ENCODE results near the gene HCFC1R1.

Gene HCFC1R1

DNA sequence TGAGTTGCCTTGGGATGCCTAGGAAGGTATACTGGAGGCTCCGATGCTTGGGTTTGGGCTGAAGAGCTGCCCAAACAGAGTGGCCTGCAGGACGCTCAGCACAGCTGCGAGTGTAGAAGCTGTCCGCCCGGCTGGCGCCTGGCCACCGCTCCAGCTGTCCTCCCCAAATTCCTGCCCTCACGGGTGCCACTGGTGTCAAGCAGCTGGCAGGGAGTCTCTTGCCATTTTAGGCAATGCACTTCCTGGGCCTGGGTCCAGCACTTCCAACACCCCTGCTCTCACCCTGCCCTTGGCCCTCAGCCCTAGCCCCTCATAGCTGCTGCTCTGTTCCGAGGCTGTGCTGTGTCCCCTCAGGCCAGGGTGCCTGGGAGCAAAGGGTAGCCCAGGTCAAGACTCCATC is 38.3 kb downstream of the HCFC1R1 start:
- no peaks in the 10 kb centered on the region for H3K36me3 Mint-ChIP-seq
- H3K27ac Mint-ChIP-seq: no peak overlapping the region
- H3K27me3 Mint-ChIP-seq: peaks cover 65% of the 10 kb centered on the region
- no peaks in the 10 kb centered on the region for H3K9me3 Mint-ChIP-seq
- H3K4me1 Mint-ChIP-seq: peaks cover 26% of the 10 kb centered on the region
- DNase-seq: no peak
- no peak overlapping the region for H3K4me3 Mint-ChIP-seq
- CTCF ChIA-PET: interaction anchor here (1.4 to 1.6 kb wide), 2 partner anchors 8 to 22 kb away, joined by 3 to 4 read pairs; partner anchors contain the start of gene KREMEN2

GRCh38 chr16:2983706-2984136 is 40.0 kb downstream of the HCFC1R1 start:
- peak; percentile 79 for DNase-seq

GRCh38 chr16:2982402-2982801 is 41.3 kb downstream of the HCFC1R1 start:
- H3K27ac Mint-ChIP-seq: no peak overlapping the region

More at GRCh38 chr16:2983706-2984136, 40.0 kb downstream of the HCFC1R1 start:
- H3K4me1 Mint-ChIP-seq: peaks cover 30% of the 10 kb centered on the region
- H3K9me3 Mint-ChIP-seq: no peaks in the 10 kb centered on the region
- CTCF ChIA-PET: interaction anchor here (0.6 to 1.2 kb wide), 4 partner anchors 19 to 57 kb away, joined by 3 read pairs; no protein-coding TSS in a partner anchor
- H3K36me3 Mint-ChIP-seq: no peaks in the 10 kb centered on the region
- no peak overlapping the region for H3K27ac Mint-ChIP-seq
- peak overlapping the region; percentile 38 for H3K4me3 Mint-ChIP-seq
- peaks cover 48% of the 10 kb centered on the region for H3K27me3 Mint-ChIP-seq

GRCh38 chr16:2981899-2982250 is 41.9 kb downstream of the HCFC1R1 start:
- peaks cover 44% of the 10 kb centered on the region for H3K4me1 Mint-ChIP-seq
- no peaks in the 10 kb centered on the region for H3K9me3 Mint-ChIP-seq
- peak overlapping the region; percentile 75 for H3K27ac Mint-ChIP-seq
- CTCF ChIA-PET: interaction anchor here (1.2 to 2.2 kb wide), 5 partner anchors 12 to 55 kb away, joined by 3 to 14 read pairs (median 4); partner anchors contain the start of gene PAQR4
- peak overlapping the region; percentile 88 for H3K4me3 Mint-ChIP-seq
- peaks cover 12% of the 10 kb centered on the region for H3K36me3 Mint-ChIP-seq
- no peak for DNase-seq
- H3K27me3 Mint-ChIP-seq: peaks cover 34% of the 10 kb centered on the region

More at GRCh38 chr16:2982402-2982801, 41.3 kb downstream of the HCFC1R1 start:
- Mint-ChIP-seq H3K36me3 (peaks cover 7% of the 10 kb centered on the region), H3K27me3 (peaks cover 36% of the 10 kb centered on the region), H3K9me3 (no peaks in the 10 kb centered on the region), H3K4me3 (no peak overlapping the region), H3K4me1 (peaks cover 39% of the 10 kb centered on the region)
- CTCF ChIA-PET: interaction anchor here (0.9 to 1.3 kb wide), 4 partner anchors 12 to 106 kb away, joined by 3 to 5 read pairs (median 3); no protein-coding TSS in a partner anchor
- DNase-seq: no peak

DNA sequence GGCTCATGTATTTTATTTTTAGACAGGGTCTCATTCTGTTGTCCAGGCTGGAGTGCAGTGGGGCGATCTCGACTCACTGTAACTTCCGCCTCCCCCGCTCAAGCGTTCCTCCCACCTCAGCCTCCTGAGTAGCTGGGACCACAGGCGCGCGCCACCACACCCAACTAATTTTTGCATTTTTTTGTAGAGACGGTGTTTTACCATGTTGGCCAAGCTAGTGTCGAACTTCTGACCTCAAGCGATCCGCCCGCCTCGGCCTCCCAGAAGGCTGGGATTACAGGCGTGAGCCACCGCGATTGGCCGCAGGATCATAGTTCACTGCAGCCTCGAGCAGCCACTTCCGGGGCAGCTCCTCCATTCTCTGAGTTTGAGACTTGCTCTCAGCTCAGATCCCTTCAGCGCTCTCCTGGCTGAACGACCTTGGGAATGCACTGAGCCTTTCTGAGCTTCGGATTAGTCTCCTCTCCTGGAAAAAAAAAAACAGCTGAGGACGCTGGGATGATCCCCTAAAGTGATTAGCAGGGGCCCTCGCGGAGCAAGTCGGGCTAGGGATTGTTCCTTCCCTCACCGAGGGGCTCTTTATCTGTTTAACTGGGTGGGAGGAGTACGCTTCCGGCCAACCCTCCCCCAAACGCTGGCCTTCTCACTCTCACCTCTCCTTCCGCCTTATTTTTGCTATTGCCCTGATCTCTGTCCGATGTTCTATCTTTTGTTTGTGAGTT is 42.4 kb downstream of the HCFC1R1 start:
- no peaks in the 10 kb centered on the region for H3K9me3 Mint-ChIP-seq
- H3K27me3 Mint-ChIP-seq: peaks cover 29% of the 10 kb centered on the region
- peaks cover 13% of the 10 kb centered on the region for H3K36me3 Mint-ChIP-seq
- H3K4me1 Mint-ChIP-seq: peaks cover 46% of the 10 kb centered on the region
- H3K4me3 Mint-ChIP-seq: peak overlapping the region; percentile 88
- peak overlapping the region; percentile 82 for H3K27ac Mint-ChIP-seq
- CTCF ChIA-PET: interaction anchor here (1.0 to 2.2 kb wide), 7 partner anchors 12 to 75 kb away, joined by 3 to 14 read pairs (median 4); partner anchors contain the start of gene PAQR4
- no peak for DNase-seq

DNA sequence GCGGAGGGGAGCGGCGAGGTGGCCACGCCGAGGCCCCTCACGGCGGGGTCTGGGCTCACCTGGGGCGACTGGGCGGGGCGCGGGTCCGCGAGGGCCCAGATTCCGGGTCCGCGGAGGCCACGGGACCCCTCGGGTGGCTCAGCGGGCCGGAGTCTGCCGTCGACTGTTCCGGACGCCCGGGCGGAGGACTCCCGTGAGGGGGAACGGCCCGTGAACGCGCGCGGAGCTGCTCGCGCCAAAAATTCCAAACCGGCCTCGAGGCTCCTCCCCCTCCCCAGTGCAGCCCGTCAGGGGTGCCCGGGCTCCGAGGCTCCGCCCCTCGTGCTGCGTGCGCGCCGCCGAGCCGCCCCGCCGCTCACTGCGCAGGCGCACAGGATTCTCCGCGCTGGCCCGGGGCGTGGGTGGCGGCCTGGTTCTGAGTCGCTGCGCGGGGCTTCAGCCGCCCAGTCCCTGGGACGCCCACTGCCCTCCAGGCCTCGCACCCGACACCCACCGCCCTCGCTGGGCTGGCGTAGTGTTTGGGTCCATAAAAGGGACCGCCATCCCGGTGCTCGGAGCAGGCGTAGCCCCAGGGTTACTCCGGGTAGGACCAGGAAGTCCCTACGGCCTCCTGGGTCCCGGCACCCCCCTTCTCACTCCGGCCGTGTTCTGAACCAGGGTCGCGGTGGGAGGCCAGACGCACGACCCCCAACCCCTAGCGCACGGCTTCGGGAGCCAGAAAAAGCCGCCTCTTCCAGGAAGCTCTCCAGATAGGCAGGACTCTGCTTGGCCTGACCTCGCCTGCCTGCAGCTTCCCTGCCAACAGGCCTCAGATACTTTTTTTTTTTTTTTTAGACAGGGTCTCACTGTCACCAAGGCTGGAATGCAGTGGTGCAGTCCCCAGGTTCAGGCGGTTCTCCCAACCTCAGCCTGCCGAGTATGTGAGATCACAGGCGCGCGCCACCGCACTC is 43.2 kb downstream of the HCFC1R1 start, which contains the start of gene PKMYT1:
PKMYT1 (minus strand) TSS at position 220 of the 950 bp plus-strand sequence. CDS start 789 bp downstream, outside the sequence.
- CTCF ChIA-PET: interaction anchor here (1.0 to 2.2 kb wide), 6 partner anchors 11 to 76 kb away, joined by 3 to 14 read pairs (median 4); partner anchors contain the start of gene PAQR4
- peak; percentile 95 for DNase-seq

DNA sequence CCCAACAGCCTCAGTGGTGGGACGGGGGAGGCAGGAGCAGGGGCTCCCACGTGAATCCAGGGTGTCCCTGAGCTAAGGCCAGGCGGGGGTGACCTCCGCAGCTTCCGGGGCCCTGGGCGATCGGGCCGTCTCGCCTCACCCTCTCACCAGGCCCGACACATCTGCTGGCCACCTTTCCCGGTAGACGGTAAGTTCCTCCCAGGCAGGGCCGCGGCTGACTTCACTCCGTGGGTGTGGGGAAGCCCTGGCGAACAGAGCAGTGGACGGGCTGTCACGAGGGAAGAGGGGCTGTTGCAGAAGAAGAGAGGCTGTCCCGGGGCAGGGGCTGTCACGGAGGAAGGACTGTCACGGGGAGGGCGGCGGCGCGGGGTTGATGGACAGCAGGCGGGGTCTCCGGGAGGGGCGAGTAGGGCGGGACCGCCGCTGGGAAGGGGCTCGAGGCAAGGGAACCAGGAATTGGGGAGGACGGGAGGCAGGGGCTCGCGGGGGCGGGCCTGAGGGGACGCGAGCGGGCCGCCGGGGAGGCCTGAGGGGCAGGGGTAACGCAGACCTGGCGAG is 44.0 kb downstream of the HCFC1R1 start:
- H3K27me3 Mint-ChIP-seq: peaks cover 16% of the 10 kb centered on the region
- H3K4me1 Mint-ChIP-seq: peaks cover 46% of the 10 kb centered on the region
- H3K36me3 Mint-ChIP-seq: peaks cover 13% of the 10 kb centered on the region
- H3K27ac Mint-ChIP-seq: peak overlapping the region; percentile 86
- CTCF ChIA-PET: interaction anchor here (1.5 to 2.2 kb wide), 2 partner anchors 10 to 28 kb away, joined by 5 to 14 read pairs; partner anchors contain the start of gene PAQR4
- H3K4me3 Mint-ChIP-seq: peak overlapping the region; percentile 88
- peak; percentile 60 for DNase-seq
- H3K9me3 Mint-ChIP-seq: no peaks in the 10 kb centered on the region

More for the DNA sequence above, 43.2 kb downstream of the HCFC1R1 start, which contains the start of gene PKMYT1:
- peak within 1 kb of the TSS; percentile 88 for H3K4me3 Mint-ChIP-seq
- H3K36me3 Mint-ChIP-seq: peaks cover 13% of the 10 kb centered on the region
- H3K4me1 Mint-ChIP-seq: peaks cover 46% of the 10 kb centered on the region
- H3K27me3 Mint-ChIP-seq: peaks cover 21% of the 10 kb centered on the region
- H3K27ac Mint-ChIP-seq: peak within 1 kb of the TSS; percentile 86
- H3K9me3 Mint-ChIP-seq: no peaks in the 10 kb centered on the region

GRCh38 chr16:2977440-2977839 is 46.3 kb downstream of the HCFC1R1 start:
- Mint-ChIP-seq H3K27me3 (peaks cover 2% of the 10 kb centered on the region), H3K4me3 (no peak overlapping the region), H3K4me1 (peaks cover 35% of the 10 kb centered on the region), H3K27ac (no peak overlapping the region), H3K9me3 (no peaks in the 10 kb centered on the region), H3K36me3 (peaks cover 17% of the 10 kb centered on the region)
- CTCF ChIA-PET: interaction anchor here (1.2 to 1.3 kb wide), 2 partner anchors 7 to 51 kb away, joined by 3 to 6 read pairs; no protein-coding TSS in a partner anchor
- no peak for DNase-seq

GRCh38 chr16:2976673-2977072 is 47.1 kb downstream of the HCFC1R1 start:
- no peaks in the 10 kb centered on the region for H3K27me3 Mint-ChIP-seq
- H3K9me3 Mint-ChIP-seq: no peaks in the 10 kb centered on the region
- H3K4me1 Mint-ChIP-seq: peaks cover 36% of the 10 kb centered on the region
- no peak overlapping the region for H3K4me3 Mint-ChIP-seq
- peaks cover 23% of the 10 kb centered on the region for H3K36me3 Mint-ChIP-seq
- no peak for DNase-seq
- CTCF ChIA-PET: no interaction called here
- peak overlapping the region; percentile 67 for H3K27ac Mint-ChIP-seq

- no peak overlapping the region for H3K27ac Mint-ChIP-seq
- peaks cover 23% of the 10 kb centered on the region for H3K36me3 Mint-ChIP-seq
- CTCF ChIA-PET: no interaction called here
- H3K27me3 Mint-ChIP-seq: no peaks in the 10 kb centered on the region
- no peaks in the 10 kb centered on the region for H3K9me3 Mint-ChIP-seq
- DNase-seq: no peak
- H3K4me1 Mint-ChIP-seq: peaks cover 32% of the 10 kb centered on the region
- no peak overlapping the region for H3K4me3 Mint-ChIP-seq
Measured at GRCh38 chr16:2976201-2976600, 47.5 kb downstream of the HCFC1R1 start.

DNA sequence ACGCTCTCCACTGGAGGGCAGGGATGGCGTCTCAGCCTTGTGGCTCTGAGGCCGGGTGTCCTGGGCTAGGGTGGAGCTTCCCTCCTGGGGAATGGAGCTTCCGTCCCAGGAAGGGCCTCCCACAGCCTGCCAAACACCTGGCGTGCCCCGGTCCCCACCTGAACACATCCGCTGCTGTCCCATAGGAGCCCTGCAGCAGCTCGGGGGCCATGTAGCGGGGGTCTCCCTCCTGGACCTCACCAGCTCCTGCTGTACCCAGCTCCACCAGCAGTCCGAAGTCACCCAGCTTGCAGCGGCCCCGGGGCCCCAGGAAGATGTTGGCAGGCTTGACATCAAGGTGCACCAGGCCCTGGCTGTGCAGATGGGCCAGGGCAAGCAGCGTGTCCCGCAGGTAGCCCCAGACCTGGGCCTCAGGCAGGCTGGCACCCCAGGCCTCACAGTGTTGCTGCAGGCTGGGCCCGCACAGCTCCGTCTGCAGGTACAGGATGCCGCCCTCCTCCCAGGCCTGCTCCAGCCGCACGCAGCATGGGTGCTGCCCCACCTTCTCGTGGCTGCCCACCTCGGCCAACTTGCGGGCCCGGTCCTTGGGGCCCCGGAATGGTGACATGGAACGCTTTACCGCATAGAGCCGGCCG is 48.5 kb downstream of the HCFC1R1 start:
- peaks cover 23% of the 10 kb centered on the region for H3K36me3 Mint-ChIP-seq
- CTCF ChIA-PET: interaction anchor here (1.1 to 1.2 kb wide), 2 partner anchors 12 to 53 kb away, joined by 3 read pairs; no protein-coding TSS in a partner anchor
- no peaks in the 10 kb centered on the region for H3K27me3 Mint-ChIP-seq
- peaks cover 35% of the 10 kb centered on the region for H3K4me1 Mint-ChIP-seq
- no peak overlapping the region for H3K4me3 Mint-ChIP-seq
- no peak overlapping the region for H3K27ac Mint-ChIP-seq
- H3K9me3 Mint-ChIP-seq: no peaks in the 10 kb centered on the region
- DNase-seq: no peak

GRCh38 chr16:2974319-2975056 is 49.3 kb downstream of the HCFC1R1 start:
- peaks cover 23% of the 10 kb centered on the region for H3K36me3 Mint-ChIP-seq
- H3K27me3 Mint-ChIP-seq: no peaks in the 10 kb centered on the region
- CTCF ChIA-PET: interaction anchor here (1.1 to 1.2 kb wide), 2 partner anchors 11 to 54 kb away, joined by 3 read pairs; no protein-coding TSS in a partner anchor
- DNase-seq: no peak
- H3K27ac Mint-ChIP-seq: no peak overlapping the region
- no peaks in the 10 kb centered on the region for H3K9me3 Mint-ChIP-seq
- H3K4me1 Mint-ChIP-seq: peaks cover 34% of the 10 kb centered on the region
- H3K4me3 Mint-ChIP-seq: no peak overlapping the region
